Astrocyte (in vitro differentiated cells and primary cell): ENCODE measurements around the gene ABHD17B.

ENCODE experiments used
- EZH2 ChIP-seq: IDR thresholded peaks from 2 replicates; pipeline ENCODE4 v1.6.1; 2012; ENCODE audit warnings: mild to moderate bottlenecking, low read length, inconsistent platforms; ENCODE audit not compliant: insufficient read depth
- TF ChIP-seq, protein P1 (sequence below): IDR thresholded peaks from 2 replicates; pipeline ENCODE4 v1.5.1; 2011; ENCODE audit warnings: low read depth, mild to moderate bottlenecking, inconsistent platforms, low read length, moderate library complexity; ENCODE audit not compliant: insufficient read depth

DNA sequence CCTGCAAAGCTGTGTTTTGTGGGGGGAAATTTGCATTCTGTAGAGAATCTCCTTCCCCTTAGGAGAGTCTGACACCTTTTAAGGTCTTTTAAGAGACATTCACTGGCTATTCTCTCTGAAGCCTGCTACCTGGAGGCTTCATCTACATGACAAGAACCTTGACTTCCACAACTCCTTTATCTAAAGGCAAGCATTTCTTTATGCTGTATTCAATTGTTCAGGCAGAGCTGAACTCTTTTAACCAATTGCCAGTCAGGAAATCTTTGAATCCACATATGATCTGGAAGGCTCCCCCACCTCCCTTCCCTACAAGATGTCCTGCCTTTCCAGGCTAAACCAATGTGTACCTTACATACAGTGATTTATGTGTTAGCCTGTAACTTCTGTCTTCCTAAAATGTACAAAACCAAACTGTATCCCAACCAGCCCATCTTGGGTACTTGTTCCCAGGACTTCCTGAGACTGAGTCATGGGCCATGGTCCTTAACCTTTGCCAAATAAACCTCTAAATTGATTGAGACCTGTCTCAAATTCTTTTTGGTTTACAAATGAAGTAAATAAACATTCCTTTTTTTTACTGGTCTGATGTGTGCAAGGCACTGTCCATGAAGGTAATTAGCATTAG is 10.3 kb upstream of the ABHD17B start:
- TF ChIP-seq, protein P1, sequence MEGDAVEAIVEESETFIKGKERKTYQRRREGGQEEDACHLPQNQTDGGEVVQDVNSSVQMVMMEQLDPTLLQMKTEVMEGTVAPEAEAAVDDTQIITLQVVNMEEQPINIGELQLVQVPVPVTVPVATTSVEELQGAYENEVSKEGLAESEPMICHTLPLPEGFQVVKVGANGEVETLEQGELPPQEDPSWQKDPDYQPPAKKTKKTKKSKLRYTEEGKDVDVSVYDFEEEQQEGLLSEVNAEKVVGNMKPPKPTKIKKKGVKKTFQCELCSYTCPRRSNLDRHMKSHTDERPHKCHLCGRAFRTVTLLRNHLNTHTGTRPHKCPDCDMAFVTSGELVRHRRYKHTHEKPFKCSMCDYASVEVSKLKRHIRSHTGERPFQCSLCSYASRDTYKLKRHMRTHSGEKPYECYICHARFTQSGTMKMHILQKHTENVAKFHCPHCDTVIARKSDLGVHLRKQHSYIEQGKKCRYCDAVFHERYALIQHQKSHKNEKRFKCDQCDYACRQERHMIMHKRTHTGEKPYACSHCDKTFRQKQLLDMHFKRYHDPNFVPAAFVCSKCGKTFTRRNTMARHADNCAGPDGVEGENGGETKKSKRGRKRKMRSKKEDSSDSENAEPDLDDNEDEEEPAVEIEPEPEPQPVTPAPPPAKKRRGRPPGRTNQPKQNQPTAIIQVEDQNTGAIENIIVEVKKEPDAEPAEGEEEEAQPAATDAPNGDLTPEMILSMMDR = no peak
- TF ChIP-seq EZH2 = no peak
